Stimulated activated CD4-positive, alpha-beta T cell treated with anti-CD3 and anti-CD28 coated beads, Interleukin-1b, Interleukin-23, amount 100 ng/mL, for 48 hours (primary cell): ENCODE results near the gene BLOC1S5.
"Not testable (repeated sequence)": the region's sequence is repeated elsewhere in the genome, so short reads cannot be mapped to it uniquely, and the experiment has no call there.

ENCODE experiments used
- DNase-seq: peaks from one replicate; pipeline ENCODE4 v3.0.0-alpha.2; 2020

The BLOC1S5 gene

DNA sequence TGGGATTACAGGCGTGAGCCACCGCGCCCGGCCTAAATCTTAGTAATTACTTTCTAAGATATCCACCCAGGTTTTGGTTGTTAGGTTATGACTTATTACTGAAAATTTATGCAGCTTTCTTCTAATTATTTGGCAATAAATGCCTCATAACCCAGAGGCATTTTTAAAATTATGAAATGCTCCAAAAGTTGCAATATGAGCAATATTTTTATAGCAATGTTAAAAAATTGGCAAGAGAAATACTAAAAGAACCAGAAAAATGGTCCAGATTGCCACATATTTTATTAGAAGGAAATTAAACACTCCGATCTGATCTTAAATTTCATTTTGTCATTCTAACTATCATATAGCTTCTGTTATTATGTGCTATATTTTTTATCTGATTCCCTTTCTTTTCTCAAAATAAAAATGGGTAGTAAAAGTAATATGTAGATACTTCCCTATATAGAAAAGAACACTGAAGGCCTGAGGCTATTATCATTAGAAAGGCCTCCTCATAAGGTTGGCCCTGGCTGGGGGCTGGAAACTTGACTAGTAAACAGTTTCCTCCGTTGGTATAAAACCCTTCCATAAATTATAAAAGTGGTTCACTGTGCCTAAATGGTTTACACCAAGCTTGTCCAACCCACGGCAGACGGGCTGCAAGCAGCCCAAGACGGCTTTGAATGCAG is 22.1 kb downstream of the BLOC1S5 start:
- no peak for DNase-seq

DNA sequence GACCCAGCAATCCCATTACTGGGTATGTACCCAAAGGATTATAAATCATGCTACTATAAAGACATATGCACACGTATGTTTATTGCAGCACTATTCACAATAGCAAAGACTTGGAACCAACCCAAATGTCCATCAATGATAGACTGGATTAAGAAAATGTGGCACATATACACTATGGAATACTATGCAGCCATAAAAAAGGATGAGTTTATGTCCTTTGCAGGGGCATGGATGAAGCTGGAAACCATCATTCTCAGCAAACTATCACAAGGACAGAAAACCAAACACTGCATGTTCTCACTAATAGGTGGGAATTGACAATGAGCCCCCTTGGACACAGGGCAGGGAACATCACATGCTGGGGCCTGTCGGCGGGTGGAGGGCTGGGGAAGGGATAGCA is 30.1 kb downstream of the BLOC1S5 start:
- DNase-seq = not testable (repeated sequence)

DNA sequence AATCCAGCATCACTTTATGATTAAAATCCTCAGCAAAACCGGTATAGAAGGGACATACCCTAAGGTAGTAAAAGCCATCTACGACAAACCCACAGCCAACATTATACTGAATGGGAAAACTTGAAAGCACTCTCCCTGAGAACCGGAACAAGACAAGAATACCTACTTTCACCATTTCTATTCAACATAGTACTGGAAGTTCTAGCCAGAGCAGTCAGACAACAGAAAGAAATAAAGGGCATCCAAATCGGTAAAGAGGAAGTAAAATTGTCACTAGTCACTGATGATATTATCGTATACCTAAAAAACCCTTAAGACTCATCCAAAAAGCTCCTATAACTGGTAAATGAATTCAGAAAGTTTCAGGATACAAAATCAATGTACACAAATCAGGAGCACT is 33.3 kb downstream of the BLOC1S5 start:
- DNase-seq = no peak

DNA sequence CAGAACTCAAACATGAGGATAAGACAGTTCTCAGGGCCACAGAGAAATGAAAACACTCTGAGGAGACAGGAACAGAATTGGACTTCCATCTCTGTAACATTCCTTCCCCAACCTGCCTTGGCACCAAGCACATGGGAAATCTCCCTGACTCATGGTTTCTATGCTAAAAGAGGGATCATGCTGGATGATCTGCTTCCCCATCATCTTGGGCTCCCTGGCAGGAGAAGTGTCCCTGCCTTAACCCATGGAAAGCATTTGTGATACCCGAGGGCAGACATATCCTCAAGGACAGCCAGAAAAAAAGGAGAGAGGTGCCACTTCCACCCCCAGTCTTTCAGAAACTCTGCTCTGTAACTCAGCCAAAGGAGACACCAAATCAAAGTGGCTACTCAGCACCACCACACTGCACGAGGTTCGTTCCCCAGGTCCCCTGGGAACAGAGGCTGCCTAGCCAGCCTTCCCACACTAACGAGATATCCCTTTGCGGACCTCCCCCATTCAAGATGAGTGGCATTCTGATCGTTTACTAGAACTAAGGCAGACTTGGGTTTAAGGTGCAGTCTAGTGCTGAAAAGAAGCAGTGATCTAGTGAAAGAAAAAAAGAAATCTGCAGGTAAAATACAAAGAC is 34.8 kb downstream of the BLOC1S5 start:
- DNase-seq = no peak

DNA sequence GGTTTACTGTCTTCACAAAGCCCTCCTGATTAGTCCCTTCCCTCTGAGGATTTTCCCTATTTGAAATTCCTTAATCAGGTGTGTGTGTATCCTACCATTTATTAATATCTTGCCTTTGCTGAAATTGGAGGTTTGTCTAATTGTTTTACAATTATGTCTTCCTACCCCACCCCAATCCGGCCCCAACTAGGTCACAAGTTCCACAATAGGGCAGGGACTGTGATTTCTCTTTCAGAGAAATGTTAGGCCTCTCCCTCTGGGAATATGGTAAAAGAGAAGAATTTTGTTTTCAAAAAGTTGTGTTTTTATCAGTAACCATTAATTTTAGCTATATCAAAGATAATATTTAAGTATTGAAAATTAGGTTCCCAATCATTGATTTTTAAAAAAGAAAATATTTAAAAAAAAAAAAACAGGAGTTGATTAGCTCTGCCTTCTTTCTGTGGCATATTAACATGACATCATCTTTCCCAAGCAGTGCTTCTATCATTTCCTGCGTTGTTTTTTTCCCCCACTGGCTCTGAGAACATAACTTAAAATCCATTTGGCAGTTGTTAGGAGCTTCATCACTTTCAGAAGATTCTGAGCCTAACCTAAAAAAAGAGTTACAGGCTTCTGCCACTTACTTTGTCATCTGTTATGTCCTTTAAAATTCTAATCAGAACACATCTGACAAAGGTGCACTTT is 36.1 kb downstream of the BLOC1S5 start:
- no peak for DNase-seq

DNA sequence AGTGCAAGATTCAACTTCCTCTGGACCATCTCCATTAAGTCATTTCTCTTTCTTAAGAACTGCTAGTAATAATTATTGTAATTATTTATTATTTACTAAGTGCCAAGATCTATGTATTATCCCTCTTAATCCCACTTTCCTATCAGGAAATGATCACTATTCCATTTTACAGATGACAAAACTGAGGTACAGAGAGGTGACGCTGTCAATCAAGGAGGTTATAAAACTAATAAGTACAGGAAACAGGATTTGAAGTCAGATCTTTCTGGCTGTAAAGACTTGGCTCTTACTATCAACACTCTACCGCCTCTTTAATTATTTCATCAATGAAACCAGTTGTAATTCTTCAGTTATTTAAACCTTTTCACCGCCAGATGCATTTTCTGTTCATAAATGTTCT is 37.4 kb downstream of the BLOC1S5 start:
- no peak for DNase-seq

DNA sequence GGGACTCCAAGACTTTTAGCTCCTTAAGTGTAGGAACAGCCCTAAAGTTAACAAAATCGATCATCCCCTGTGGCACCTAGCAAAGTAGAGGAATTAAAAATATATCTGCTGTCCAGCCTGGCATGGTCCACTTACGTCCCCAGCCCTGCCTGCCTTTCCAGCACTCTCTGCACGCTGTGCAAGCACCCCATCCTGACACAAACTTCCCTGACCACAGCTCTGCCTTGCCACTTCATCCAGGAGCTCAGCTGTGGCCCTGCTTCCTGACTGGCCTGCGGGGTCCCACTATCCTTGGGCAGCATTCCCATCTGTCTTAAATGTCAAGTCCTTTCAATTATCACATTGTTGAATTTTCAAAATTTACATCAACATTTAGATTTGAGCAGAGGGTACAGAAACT is 39.0 kb downstream of the BLOC1S5 start:
- no peak for DNase-seq

DNA sequence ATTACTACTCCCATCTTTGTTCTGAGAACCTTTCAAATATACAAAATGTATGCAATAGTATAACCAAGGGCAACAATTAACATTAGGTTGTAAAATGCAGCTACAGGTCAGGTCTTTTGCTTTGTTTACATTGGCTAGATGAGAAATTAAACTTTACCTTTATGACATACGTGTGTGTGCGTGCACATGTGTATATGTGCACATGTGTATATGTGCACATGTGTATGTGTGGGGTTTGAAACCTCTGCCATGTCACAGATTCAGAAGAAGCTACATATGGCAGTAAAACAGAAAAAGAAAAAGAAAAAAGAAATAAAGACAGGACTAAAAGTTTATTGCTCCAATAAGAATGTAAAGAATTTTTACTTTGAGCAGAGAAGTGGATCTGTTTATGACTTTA is 40.6 kb downstream of the BLOC1S5 start:
- DNase-seq = no peak

DNA sequence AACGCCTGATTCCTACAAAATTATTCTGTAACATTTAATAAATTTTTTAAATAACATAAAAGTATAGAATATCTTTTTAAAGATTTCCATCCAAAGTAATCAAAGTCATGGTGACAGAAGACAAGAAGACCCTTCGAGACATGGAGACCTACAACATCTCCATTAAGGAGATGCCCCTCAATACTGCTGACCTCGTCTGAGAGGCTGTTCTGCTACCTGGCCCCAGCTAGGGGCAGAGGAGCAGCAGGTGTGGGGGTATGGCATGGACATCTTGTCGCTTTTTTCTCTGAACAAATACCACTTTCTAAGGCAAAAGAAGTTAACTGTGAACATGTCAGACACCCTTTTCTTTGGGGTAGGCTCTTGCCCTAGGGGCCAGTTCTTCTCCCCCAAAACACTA is 44.1 kb downstream of the BLOC1S5 start:
- no peak for DNase-seq

DNA sequence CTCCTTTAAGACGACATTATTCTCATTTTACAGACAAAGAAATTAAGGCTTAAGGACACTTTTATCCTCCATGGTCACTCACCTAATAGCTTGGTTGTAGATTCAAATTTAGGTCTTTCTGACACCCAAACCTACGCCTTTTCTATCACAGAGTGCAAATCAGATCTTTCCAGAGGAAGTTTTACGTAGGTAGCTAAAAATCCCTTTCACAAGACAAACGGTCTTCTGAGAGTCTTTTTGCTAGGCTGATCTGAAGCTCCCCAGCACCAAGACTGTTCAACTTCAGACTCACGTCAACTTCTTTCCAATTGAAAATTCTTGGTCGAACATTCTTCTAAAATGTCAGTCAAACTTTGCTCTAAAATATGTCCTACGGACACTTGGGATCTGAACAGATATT is 46.5 kb downstream of the BLOC1S5 start:
- no peak for DNase-seq

DNA sequence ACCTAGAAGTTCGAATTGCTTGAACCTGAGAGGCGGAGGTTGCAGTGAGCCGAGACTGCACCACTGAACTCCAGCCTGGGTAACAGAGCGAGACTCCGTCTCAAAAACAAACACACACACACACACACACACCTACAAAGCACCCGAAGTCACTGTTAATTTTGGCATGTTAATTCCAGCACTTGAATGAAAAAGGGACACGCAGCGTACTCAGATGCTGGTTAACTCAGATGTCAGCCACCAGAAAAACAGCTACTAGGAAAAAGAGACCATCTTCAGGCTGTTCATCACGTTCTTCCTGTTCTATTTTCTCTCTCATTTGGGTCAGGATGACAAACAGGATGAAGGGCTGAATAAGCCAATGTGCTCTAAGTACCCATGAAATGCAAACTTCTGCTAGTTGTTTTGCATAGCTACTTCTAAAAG is 46.9 kb downstream of the BLOC1S5 start:
- DNase-seq = no peak

DNA sequence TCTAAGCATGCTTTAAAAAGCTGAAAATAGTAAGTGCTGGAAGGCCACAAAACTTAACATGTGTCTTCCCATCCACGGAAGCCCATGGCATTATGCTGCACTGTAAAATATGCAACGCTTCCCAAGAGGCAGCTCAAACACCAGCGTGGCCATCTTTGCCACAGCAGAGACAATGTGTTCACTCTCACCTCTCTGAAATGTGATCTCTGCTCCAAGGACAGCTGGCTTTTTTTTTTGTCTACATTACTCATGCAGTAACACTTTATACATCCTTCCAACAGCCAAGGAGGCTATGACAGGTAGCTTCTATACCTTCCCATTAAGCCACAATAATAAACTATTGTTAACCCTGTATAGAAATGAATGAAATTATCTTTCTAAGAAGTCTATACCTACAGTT is 49.2 kb downstream of the BLOC1S5 start:
- no peak for DNase-seq

DNA sequence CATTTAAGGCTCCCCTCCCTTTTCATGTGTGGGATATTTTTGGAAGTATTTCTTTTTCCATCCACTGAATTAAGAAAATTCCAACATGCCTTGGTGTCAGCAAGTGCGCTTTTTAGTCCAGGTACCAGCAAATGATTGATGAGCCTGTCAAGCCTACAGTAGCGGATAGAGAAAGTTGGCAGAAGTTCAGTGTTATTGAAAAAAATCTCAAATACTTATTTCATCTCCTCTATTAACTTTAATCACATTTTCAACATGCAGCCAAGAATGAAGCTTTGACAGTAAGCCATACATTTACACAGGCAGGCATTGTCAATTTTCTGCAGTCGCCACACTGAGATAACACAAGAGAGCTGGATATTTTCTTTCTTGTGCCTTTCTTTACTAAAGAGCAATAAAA is 50.4 kb downstream of the BLOC1S5 start:
- no peak for DNase-seq

DNA sequence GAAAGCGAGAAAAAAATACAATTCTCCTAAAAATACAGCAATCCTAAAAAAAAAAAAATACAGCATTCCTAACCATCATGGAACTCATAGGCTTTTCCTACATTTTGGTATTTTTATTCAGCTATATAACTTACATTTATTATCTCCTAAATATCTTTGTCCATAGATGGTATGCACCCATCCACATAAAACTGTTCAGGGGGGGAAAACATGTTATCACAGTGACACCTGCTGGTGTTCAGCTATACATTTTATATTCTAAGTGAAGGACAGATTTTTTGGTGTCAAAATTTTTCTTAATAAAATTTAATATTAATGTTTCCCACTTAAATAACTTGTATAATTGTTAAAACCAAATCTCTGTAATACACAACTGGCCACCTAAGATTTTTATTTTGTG is 58.0 kb downstream of the BLOC1S5 start:
- DNase-seq = no peak

DNA sequence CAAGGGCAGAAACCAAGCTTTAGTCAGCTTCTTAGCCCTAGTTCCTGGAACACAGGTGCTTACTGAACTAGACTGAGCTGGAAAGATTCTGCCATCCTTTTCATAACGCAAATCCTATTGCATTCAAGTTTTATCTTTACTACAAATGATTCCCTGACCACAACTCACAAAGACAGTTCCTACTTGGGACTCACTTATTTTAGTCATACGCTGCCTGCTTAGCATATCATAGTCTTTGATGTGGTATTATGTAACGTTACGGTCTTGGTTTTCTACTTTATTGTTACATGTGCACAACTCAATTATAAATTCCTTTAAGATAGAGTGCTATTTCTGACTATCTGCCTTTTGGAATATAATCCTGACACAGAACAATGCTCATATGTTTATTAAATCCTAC is 59.1 kb downstream of the BLOC1S5 start:
- no peak for DNase-seq

DNA sequence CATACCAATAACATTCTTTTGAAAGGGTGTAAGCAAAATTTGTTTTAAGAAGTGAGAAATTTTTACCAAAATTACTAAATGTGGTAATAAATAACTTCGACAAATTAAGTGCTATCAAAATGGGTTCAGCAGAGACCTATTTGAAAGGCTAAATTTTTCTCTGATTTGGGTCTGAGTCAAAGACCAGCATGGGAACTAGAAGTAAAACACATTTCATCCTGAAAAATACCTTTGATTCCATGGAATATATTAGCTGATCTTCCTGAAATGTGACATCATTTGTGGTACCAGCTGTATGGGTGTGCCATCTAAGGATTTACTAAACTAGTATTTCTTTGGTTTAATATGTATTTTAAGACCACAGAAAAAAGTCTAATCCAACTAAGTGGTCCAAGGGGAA is 63.6 kb downstream of the BLOC1S5 start:
- no peak for DNase-seq

DNA sequence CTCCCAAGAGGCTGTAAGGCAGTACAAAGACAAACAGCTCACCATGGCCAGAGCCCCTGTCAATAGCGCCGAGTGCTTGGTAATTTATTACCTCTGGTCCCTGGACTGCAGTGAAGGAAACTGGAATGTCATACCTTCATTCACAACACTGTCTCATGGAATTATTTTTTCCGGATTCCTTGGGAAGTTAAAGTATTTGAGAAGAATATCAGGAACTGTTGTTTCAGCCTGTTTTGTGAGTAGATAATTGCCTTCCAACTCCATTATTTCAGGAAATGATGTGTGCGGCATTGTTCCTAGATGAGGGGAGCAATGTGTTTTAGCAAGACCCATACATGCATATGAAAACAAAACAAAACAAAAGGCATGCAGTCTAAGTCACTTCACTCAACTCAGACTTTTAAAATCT is 64.0 kb downstream of the BLOC1S5 start:
- no peak for DNase-seq

DNA sequence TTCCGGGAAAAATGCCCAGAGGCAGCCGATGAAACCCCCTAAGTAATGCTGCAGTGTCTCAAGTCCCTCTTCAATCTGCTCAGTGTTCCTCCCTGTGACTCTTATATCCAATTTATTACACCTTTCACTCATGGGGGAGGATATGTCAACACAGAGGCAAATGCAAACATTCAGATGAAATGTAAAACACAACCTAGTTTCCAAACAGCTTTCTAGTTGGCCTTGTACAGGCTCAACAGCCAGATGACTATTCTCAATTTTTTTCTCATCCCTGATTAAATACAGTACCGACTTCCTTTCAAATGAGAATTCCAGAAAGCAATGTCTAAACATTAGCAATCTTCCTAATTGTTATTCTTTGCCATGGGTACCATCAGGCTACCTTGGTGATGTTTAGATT is 65.0 kb downstream of the BLOC1S5 start:
- DNase-seq = no peak

DNA sequence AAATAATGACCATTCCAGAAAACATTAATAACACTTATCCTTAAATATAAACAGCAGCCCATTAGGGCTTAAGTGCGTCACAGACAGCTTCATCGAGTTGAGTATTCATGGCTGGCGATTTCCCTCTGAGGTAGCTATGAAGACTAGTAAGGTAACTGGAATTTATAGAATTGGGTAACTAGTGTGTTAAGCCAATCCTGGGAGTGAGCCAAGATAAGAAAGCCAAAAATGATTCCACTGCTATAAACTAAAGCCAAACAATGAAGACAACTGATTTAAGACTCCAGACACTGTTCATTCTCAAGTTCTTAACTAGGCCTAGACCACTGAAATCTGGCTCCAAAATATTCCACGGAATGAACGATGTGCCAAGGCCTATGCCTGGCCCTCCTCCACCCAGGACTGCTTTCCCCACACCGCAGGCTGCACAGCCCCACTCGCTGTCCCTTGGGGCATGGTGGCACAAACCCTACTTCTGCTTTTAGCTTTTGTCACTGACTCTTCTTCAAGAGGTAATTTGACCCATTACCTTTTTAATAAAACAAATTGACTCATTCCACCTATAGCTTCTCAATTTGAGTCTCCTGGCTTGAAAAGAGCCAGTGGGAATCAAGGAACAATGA is 66.0 kb downstream of the BLOC1S5 start:
- DNase-seq = no peak

DNA sequence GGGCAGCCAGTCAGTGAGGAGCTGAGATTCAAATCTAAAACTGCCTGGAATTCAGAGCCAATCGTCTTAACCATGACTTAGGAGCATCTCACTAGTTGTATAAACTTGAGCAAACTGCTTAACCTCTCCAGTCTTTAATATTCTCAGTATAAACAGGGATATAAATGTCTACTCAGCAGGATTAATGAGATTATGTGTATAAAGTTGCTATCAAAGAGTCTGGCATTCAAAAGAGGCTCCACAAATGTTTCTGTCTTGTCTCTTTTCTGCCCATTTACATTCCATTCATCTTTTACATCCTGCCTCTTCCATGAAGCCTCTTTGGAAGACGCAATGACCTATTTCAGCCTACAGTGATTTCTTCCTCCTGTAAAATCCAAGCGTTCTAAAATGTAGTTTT is 66.9 kb downstream of the BLOC1S5 start:
- DNase-seq = no peak

DNA sequence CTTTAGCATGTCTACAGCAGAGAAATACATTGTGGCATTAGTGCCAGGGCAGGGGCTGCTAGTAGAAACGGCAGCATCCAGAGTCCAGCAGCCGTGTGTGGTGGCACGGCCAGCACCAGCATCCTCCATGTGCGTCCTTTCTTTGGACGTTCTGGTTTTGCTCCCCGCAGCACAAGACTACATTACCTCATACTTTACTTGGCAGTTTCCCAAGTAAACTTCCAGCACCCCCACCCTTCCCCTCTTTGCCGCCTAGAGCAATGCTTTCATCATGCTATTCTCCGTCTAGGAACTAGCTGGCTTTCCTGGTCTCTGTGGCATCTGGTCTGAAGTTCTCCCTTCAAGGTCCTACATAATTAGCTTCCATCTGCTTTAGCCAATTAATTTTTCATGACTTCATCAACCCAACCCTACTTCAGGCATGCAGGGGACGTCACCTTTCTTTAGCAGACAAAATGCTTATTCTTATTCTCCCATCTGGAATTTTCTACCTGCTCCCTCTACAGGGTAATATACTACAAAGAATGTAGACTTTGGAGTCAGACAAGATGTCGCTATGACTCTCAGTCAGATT is 67.6 kb downstream of the BLOC1S5 start:
- DNase-seq = no peak

DNA sequence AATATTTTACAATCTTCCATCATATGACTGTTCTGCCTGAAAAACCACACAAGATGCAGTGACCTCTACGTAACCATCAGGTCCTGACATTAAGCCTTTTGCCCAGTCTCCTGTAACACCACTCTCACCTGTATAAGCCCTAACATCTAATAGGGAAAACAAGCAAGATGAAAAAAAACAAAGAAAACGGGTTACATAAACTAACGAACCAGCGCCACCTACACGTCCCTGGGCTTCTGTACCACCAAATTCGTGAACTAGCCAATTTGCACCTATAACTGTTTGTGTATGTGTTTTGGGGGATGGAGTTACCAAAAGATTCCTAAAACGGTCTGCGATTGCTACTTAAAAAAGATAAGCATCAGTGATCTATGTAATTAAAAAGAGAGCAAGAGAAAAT is 70.2 kb downstream of the BLOC1S5 start:
- no peak for DNase-seq

DNA sequence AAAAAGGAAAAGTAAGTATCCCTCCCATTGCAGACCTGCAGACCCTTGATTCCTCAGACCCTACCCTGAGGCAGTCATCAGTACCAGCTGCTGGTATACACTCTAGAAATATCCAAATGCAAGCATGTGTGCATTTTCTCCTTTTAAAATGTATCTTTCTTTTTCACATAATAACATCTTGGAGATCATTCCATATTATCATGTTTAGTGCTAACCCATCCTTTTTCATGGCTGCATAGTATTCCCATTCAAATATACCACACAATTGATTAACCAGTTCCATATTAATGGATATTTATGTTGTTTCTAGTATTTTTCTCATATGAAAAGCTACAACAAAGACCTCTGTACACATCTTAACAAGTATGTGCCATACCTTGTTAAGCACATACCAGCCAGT is 70.8 kb downstream of the BLOC1S5 start:
- DNase-seq = no peak
